Inflammatory macrophage treated with lipopolysaccharide for 1 hour (primary cell): ENCODE results near the gene MR1.
A peak's percentile ranks its signal among the peaks of the same experiment; 100 is the strongest.

Source experiments
- DNase-seq, 2 donors: peaks; one replicate each; pipeline ENCODE4 v3.0.0-alpha.2; 2020 to 2022

Gene MR1

DNA sequence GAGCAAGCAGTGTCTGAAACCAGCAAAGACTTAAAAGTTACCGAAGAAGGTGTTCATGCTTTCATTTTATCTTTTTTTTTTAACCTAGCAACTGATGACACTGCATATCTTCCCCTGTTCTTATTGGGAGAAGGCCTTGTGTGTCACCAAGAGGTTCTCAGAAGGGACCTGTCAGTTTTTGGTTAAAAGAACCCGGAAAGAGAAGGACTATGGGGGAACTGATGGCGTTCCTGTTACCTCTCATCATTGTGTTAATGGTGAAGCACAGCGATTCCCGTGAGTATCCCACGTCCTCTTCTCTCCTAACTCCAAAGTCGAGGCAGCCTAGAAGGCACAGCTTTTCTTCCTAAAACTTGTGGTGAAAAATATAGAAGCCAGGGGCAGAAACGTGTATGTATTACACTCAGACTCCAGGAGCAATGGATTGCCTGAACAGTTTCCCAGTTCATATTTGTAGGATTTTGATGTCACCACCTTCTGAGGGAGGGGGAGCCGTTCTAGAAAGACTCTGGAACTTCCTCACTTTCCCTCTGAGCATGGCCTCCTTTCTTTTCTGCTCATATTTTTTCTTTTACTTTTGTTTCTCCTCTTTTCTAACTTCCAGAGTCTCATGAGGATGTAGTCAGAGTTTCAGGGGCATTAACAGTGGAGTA is at the start of gene MR1:
Gene MR1, plus strand, starts transcription at position 185 of the 653 bp plus-strand sequence. Its CDS starts 25 bp downstream, at position 210.
- peak; percentile 87 to 88 for DNase-seq

DNA sequence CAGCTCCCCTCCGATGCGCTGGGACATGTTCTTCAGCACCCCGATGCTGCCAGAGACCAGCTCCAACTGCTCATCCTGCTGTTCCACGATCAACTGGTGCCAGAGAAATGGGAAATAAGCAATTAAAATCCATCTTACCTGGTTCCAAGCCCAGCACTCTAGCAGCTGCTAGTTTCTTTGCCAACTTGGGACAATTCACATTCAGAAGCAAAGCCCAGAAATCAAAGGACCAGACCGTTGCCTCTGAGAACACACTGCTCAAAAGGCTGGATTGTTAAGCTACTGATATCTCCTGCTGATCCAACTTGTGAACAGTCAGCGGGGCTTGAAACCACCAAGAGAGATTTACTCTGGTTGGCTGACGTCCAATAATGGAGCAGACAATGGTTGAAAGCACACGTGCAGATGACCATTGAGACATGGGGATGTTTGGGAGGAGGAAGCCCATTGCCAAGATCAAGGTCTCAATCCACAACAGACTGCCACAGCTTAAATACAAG is 45.5 kb upstream of the MR1 start:
- no peak for DNase-seq

GRCh38 chr1:180994262-180994661 is 39.5 kb upstream of the MR1 start:
- DNase-seq: peak; percentile 33 to 54

DNA sequence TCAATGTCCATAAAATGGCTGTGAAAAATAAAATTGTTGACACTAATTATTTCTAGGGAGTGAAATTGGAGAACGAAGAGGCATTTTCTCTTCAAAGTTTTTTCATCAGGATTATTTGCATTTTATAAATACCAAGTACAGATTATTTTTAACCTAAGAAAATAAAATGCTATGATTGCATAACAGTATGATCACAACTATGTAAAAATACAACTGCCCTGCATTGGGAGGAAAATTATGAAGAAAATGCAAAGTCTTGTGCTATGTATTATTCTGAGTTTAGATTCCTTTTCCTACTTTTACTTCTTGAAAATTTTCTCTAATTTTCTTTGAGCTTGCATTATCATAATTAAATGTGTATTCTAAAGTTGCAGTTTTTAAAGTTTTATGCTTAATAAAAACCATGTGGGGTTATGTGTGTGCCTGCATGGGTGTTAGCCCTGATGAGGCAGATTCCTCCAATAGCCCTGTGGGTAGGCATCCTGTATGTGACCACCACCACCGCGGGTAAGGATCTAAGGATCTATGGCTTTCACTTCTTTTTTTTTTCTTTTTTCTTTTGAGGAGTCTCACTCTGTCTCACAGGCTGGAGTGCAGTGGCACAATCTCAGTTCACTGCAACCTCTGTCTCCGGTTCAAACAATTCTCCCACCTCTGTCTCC is 35.8 kb upstream of the MR1 start:
- DNase-seq: no peak

GRCh38 chr1:181001091-181001780 is 32.5 kb upstream of the MR1 start:
- no peak for DNase-seq

DNA sequence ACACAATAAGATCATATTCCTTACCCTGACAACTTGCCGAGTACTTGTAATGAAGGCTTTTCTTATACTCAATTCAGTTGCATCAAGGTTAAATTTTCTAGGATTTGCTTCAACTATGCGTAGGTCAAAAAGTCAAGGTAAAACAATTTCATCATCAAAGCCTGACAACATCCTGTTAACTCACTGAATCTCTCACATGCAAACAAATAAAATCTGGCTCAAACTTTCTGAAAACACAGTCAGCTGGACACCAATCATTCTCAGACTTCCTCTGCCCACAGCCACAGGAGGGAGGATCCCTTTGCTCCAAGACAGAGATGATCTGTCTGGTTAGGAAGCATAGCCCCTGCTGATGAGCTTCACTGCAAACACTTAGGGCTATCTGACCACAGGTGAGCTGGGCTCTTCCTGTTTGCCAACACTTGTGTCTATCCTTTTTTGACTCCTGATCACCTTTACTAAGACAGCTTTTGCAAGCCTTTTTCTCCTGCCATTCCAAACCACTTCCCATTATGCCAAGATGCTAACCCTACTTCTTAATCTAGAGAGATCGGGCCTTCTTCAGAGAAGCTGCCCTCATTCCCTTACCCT is 31.1 kb upstream of the MR1 start:
- no peak for DNase-seq

DNA sequence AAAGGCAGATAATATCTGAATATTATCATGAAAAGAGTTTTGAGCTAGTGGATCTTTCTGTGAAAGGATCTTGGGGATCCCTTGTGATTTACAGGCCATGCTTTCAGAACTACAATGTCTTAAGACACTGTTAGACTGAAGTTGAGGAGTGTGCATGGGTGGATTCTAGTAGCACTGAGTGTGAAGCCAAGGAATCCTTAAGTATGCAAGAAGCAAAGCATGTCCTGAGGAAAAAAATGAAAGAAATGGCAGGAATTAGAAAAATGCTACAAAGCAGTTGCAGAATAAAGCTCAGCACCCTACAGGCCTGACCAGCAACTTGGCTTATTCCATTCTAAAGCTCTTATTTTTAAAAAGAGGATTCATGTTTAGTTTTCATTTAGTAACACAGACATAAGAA is 23.0 kb upstream of the MR1 start:
- no peak for DNase-seq

DNA sequence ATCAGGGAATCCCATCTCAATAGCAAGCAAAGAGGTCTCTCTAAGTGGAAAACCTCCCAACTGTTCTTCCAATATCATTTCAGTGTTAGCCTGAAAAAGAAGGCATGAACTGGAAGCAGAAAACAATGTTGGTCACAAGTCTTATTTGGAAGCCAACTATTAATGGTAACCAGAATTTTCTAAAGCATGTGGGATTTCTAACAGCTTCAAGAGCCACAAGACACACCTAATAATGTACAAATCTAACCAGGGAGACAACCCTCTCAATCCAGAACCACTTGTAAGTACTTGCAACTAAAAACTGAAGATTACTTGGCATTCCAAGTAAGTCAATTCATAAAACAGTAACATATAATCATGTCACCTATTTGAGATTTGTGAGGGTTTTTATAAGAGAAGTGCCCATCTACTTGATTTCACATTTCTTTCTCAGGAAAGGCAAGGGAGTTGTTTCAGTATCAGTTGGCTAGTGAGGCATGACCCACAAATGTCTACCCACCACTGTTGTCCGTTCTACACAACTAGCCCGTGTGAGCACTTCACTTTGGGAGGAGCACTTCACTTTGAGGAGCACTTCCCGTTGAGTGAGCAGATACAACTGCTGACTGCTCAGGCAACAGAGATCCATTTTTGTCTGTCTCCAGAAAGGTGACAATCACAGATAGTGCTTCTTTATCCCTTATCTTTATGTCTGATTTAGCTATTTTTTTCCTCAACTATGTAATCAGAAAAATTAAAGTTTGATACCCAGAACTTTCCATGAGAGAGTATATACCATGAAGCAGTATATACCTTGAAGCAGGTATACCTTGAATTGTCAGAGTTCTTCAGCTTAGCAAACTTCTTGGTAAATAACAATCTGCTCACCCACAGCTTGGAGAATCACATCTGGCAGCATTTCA is 22.2 kb upstream of the MR1 start:
- DNase-seq: no peak

DNA sequence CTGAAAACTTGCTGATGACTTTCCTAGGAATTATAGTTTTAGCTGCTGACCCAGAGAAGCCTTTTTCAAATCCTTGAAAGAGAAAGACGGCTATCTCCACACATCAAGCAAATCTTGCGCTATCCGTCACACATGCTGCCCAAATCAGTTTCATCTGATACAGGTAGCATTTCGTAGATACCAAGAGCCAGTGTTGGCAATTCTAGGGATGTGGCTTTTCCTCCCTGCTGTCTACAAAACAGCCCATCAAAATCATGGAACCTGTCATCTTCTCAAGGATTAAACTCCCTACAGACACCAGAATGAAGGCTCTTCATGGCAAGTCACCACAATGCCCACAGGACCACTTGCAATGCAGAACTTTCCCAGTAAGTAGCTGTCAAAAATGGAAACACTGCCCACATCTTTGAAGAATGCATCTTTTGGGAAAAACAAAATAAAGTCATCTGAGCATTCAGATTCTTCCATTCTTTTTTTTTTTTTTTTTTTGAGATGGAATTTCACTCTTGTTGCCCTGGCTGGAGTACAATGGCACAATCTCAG is 21.5 kb upstream of the MR1 start:
- no peak for DNase-seq

GRCh38 chr1:181013144-181013543 is 20.6 kb upstream of the MR1 start:
- peak in 1 of 2 donors; percentile 50 for DNase-seq

GRCh38 chr1:181014477-181015250 is 19.1 kb upstream of the MR1 start:
- peak in 1 of 2 donors; percentile 36 for DNase-seq

DNA sequence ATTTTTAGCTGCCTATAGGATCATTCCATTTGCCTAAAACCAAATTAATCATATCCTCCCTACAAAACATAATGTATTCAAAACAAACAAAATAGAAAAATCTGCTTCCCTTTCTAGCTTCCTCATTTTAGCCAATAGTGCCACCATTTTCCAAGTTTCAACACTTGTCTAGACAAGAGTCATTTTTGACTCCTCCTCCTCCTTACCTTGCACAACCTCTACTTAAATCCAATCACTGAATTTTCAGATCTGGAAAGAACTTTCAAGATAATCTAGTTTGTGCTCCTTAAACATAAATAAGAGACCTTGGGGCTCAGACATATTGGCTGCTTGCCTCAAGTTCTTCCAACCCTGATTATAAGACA is 18.6 kb upstream of the MR1 start:
- peak; percentile 90 to 92 for DNase-seq

GRCh38 chr1:181016563-181016962 is 17.2 kb upstream of the MR1 start:
- no peak for DNase-seq

DNA sequence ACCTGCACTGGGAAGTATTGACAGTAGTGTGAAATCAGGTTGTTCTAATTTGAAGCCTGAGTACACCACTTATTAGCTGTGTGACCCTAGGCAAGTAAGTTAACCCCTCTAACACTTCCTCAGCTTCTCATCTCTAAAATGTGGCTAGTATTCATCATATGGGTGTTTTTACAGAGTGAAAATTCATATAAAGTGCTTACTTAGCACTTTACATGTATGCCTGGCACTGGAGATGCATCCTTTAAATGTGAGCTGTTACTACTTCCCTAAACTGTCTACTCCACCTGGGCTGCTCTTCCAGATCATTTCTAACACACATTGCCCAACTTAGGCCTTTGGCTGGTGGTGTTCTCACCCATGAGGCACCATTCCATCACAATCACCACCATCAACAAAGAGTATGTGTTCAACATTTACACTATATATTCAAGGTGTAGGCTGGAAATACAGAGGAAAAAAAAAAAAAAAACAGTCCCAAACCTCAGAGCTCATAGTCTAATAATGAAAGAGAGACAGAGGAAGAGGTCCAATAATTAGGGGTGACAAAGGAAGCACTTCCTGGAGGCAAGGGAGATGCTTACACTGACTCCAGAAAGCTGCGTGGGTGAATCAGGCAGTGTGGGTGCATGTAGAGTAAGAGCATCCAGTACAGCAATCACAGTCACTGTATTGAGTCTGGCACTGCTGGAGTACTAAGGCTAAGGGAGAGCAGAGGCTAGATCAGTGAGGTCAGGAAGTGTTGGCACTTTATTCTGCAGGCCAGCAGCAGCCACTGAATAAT is 14.7 kb upstream of the MR1 start:
- peak in 1 of 2 donors; percentile 47 for DNase-seq

GRCh38 chr1:181021159-181021558 is 12.6 kb upstream of the MR1 start:
- DNase-seq: no peak

DNA sequence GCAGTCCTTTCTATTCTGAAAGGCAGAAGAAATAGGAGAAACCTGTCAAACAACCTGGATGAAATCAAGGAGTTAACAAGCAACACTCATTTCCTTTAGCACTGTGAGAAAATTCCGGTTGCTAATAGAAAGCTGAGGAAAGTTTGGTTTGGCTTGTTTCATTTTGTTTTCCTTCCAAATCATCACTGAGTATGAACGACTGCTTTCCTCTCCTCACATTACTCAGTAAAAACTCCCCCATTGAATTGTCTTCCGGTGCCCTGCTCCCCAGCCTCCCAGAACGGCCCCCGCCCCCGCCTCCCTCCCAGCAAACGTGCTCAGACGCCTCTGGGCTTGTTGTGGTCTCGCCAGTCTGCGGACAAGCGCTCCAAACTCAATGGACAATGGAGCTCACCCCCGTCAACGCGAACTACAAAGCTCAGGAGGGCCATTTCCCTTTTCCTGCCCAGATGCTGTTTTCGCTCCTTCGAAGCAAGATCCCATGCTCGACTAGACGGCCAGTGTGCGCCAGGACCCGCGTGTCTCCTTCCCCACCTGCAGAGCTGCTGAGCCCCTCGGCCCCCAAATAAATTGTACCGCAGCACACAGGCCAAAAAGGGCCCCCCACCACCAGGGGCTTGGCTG is 11.9 kb upstream of the MR1 start:
- DNase-seq: peak; percentile 59 to 71

DNA sequence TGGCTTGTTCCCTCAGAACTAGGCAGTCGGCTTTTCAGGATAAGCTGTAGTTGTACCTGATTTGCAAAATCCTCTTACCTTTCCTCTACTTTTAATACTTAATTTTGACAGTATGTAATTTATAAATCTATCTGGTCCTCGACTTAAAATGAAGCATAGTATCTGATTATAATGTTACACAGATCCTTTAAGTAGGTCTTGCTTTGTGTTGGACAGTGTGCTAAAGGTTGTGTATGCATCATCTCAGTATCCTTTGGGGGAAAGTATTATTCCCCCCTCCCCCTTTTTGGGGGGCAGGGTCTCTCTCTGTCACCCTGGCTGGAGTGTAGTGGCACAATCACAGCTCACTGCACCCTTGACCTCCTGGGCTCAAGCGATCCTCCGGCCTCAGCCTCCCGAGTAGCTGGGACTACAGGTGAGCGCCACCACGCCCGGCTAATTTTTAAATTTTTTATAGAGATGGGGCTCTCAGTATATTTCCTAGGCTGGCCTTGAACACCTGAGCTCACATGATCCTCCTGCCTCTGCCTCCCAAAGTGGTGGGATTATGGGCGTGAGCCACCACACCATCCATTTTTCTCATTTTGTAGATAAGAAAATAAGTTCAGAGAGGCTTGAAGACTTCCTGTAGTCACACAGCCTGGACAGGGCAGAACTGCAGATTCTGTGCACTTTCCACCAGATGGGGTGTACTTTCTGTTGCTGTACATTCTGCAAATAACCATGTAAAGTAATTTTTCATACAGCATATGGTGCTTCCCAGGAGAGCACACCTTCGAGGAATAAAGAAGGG is 10.3 kb upstream of the MR1 start:
- no peak for DNase-seq

DNA sequence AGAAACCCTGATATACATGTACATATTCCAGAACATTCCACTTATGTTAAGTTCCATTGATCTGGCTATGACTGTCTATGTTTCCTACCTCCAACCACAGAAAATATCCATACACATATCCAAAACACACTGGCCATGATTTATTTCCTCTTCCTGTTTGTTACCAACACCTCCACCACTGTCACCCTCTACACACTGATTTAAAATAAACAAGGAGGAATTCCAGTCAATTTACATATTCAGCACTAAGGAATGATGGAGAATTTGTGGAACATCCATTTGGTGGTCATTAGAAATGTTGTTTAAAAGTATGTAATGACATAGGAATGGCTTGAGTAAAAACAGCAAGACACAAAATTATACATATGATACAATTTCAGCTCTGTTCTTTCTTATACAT is 5.6 kb upstream of the MR1 start:
- no peak for DNase-seq

DNA sequence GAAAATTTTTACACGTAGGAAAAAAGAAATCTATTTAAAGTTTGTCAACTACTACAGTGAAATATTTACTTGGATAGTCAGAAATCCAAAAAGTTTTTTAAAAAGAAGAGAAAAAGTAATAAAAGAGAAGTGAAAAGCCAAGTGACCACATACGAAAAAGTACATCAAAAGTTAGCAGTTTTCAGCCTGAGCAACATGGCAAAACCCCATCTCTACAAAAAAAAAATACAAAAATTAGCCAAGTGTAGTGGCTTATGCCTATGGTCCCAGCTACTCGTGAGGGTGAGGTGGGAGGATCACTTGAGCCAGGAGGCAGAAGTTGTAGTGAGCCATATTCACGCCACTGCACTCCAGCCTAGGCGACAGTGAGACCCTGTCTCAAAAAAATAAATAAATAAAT is 5.2 kb upstream of the MR1 start:
- DNase-seq: no peak
